Left cardiac atrium (tissue), 4 donors: ENCODE data around the gene YBEY. TPM values are rescaled to one million over a fixed set of nuclear protein-coding genes. Genes with fewer than 3 reads are reported as not detected.
"Not testable (repeated sequence)": the region's sequence is repeated elsewhere in the genome, so short reads cannot be mapped to it uniquely, and the experiment has no call there.

Experiments used
- ATAC-seq, 2 donors: fragments of 200-7000 bp; cut with Tn5 transposase; one replicate each; pipeline ENCODE4 v1.9.1; 2020; ENCODE audit warnings: mild to moderate bottlenecking in 2 of 2, moderate library complexity in 2 of 2
- DNase-seq: peaks from one replicate; pipeline ENCODE4 v3.0.0-alpha.2; 2020
- intact Hi-C, 2 donors: fragments of 100-400 bp; cut with DNase I; formaldehyde crosslinking; loops; one replicate each; pipeline versions ENCODE4 v1.14.1 to v1.15.1; 2022 to 2023
- total RNA-seq, 2 donors: library from RNA; stranded (reverse); fragmentation: NEBNext Ultra II Directional; extraction: Animal tissue kit (Norgen Biotek cat#: 25700); gene quantifications; one replicate each; pipeline ENCODE4 v1.2.1, GENCODE V29; 2021
- donor health status: DM: no; HTN: yes; CAD: no.
- donor health status: DM: no; HTN: yes; CAD: no; lungs with severe emphysema.
- donor health status: DM: yes; HTN: yes; CAD: no.
- donor health status: Dilated cardiomyopathy.

YBEY gene
- total RNA-seq, 2 donors from 2014 or later: 15.5 to 17.5 TPM

DNA sequence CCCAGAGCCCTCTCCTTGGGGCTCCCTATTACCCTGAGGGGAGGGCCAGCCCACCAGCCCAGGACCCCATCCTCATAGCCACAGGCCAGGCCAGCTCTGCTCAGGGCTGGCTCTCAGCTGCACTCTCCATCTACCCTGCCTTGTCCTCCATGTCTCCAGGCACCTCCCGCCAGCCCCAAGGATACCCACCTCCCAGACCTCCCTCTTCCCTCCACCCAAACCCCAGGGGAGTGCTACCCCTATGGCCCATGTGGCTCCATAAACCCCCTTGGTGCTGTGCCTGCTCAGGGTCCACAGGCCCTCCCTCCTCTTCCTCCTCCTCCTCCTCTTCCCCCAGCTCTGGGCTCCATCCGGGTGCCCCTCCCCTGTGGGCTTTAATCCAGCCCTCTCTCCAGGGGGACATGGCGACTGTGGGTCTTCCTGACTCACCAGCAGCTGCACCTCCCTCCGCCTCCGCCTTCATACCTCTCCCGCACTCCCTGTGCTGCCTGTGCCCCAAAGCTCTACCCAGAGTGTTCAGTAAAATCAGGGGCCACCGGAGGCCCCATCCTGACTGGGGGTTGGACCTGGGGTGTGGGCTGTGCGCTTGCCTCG lies 9.1 kb downstream of the YBEY start:
- DNase-seq (peak; percentile 41), ATAC-seq (peak in 1 of 2 donors; percentile 57)
- intact Hi-C loops: no loop called here

DNA sequence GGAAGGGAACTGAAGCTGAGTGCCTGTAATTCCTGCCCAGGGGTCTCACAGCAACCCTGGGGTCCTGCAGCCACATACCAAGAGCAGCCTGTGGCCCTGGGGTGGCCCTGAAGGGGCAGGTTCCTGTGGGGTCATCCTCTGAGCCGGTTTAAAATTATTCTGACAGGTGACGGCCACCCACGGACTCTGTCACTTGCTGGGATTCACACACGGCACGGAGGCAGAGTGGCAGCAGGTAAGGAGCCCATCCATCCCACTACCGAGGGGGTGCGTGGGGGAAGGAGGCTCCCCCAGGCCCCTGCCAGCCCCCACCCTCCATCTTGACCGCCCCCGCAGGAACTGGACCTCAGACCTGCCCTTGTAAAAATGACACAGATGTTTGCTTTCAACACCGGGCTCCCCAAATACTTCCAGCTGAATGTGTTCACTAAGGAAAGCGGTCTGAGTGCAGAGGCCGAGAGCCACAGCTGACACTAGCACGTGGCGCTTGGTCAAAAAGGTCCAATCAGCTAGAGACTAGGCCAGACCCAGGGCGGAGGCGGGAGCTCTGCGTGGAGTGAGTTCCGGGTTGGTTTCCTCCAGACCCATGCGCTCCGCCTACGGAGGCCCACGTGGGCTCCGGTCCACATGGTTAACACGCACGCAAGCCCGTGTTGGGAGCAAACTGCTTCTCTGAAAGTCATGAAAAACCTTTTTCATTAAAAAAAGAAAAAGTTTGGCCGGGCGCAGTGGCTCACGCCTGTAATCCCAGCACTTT lies 10.0 kb downstream of the YBEY start:
- ATAC-seq (peak; percentile 91 to 95), DNase-seq (peak; percentile 93)
- intact Hi-C loops: no loop called here

DNA sequence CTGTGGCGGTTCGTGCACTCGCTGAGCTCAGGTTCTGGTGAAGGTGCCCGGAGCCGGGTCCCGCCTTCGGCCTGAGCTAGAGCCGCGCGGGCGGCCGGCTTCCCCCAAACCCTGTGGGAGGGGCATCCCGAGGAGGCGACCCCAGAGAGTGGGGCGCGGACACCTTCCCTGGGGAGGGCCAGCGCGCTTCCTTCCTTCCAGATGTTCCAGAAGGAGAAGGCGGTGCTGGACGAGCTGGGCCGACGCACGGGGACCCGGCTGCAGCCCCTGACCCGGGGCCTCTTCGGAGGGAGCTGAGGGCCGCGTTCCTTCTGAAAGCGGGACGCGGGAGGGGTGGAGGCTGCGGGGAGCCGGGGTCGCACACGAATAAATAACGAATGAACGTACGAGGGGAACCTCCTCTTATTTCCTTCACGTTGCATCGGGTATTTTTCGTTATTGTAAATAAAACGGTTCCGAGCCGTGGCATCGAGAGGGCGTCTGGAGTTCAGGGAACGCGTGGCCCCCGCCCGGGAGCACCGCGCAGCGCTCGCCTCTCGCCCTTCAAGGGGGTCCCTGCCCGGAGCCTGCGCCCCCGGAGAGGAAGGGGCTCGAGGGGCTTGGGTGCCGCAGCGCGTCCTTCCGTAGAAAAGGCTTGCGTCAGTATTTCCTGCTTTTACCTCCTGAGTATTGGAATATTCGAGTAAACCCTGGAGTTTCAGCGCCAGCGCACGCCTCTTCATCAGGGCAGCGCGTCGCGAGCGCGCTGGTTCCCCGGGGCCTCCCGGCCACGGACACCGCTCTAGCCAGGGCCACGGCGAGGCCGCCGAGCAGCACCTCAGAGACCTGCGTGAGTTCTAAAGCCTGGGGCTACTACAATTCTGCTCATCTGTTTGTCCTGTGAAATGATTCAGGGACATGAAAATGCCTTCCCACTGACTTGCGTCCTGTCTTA lies 11.5 kb downstream of the YBEY start:
- intact Hi-C loops: loop anchor here in 1 of 2 donors (1.0 kb wide), 1 partner anchor 11 kb away; the partner anchor contains the start of gene YBEY
- ATAC-seq (peak; percentile 18 to 19), DNase-seq (peak; percentile 54)

DNA sequence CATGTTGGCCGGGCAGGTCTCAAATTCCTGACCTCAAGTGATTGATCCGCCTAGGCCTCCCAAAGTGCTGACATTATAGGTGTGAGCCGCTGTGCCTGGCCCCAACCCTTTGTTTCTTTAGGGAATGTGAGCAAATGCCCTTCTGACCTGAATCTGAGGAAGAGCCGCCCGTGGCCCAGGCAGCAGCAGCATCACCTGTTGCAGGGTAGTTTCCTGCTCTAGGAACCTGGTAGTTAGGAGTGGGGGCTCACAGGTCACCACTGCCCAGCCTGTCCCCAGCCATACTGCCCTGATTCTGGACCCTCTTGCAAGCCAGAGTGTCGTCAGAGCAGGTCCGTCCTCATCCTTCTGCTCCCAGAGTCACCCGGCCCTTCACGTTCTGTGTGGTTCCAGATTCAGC lies 13.0 kb downstream of the YBEY start:
- intact Hi-C loops: no loop called here
- DNase-seq (no peak), ATAC-seq (no peak)

DNA sequence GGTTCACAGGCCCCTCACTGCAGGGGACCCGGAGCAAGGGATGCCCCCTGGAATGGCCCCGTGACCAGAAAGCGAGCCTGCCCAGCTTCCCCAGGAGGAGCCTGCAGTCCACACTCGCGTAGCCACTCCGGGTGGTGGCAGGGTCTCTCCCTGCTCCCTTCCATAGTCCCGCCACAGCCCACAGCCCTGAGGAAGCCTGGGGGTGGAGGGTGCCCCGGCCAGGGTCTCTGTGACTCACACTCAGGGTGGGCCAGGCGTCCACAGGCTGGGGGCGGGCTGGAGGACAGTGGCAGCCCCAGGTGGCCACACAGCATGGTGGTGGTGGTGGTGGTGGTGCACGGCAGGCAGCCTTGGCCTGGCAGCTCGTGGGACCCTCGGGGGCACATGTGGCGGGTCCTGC lies 15.6 kb downstream of the YBEY start:
- intact Hi-C loops: no loop called here
- no peak for DNase-seq
- ATAC-seq: no peak

DNA sequence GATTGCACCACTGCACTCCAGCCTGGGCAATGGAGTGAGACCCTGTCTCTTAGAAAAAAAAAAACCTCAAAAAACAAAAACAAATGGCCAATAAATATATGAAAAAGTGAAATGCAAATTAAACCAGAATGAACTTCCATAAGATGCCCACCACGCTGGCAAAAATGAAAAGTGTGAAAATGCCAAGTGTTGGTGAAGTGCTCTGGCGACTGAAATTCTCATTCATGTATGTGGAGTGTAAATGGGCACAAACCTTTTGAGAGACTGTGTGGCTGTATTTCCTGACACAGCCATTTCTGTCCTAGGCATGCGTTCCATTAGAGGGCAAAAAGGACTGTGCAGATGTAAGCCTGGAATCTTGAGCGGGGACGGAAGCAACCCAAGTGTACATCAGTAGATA lies 18.3 kb downstream of the YBEY start:
- DNase-seq: no peak
- ATAC-seq: no peak

DNA sequence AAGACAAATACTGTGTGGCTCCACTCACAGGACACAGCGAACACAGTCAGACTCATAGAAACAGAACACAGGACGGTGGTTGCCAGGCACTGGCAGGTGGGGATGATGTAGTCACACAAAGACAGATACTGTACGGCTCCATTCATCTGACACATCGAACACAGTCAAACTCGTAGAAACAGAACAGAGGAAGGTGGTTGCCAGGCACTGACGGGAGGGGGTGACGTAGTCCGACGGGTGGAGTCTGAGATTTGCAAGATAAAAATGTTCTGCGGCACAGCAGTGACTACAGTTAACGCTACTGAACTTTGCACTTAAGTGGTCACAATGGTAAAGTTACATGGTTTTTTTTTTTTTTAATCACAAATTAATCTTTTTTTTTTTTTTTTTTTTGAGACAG lies 18.8 kb downstream of the YBEY start:
- intact Hi-C loops: no loop called here
- DNase-seq (no peak), ATAC-seq (no peak)

More for the DNA sequence above, 18.3 kb downstream of the YBEY start:
- intact Hi-C loops: no loop called here

DNA sequence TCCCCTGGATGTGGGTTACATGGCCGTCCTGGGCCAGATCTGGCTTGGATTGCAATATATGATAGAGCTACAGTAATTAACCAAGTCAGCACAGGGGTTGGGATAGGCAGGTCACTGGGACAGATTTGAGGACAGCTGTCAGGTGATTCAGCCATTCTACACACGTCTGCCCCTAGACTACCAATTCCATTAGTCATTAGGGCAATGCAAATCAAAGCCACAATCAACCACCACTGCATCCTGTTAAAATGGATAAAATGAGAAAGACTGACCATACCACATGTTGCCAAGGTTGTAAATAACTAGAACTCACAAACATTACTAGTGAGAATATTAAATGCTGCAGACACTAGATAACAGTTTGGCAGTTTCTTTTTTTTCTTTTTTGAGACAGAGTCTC lies 21.5 kb downstream of the YBEY start:
- ATAC-seq: no peak
- intact Hi-C loops: no loop called here
- no peak for DNase-seq

DNA sequence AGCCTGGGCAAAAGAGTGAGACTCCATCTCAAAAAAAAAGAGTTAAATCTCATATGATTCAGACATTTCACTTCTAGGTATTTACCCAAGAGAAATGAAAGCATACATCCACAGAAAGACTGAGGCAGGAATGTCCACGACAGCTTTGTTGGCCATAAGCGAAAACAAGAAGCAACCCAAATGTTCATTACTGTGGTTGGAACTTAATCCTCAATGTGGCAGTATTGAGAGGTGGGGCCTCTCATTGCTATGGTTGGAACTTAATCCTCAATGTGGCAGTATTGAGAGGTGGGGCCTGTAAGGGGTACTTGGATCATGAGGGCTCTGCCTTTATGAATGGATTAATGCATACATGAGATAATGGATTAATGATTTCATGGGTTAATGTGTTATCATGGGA lies 22.3 kb downstream of the YBEY start:
- intact Hi-C loops: no loop called here
- ATAC-seq (no peak), DNase-seq (no peak)

DNA sequence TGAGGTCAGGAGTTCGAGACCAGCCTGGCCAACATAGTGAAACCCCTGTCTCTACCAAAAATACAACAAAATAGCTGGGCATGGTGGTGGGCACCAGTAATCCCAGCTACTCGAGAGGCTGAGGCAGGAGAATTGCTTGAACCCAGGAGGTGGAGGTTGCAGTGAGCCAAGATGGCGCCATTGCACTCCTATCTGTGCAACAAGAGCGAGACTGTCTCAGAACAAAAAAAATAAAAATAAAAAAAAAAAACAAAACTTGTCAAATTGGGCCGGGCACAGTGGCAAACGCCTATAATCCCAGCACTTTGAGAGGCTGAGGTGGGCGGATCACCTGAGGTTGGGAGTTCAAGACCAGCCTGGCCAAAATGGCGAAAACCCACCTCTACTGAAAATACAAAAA lies 24.1 kb downstream of the YBEY start:
- intact Hi-C loops, ATAC-seq, DNase-seq: not testable (repeated sequence)

DNA sequence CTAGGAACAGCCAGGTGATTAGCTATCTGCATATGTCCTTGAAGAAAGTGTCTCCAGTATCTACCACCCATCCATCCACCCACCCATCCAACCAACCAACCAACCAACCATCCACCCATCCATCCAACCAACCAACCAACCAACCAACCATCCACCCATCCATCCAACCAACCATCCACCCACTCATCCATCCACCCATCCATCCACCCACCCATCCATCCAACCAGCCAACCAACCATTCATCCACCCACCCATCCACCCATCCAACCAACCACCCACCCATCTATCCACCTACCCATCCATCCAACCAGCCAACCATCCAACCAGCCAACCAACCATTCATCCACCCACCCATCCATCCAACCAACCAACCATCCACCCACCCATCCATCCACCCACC lies 25.4 kb downstream of the YBEY start:
- ATAC-seq: no peak

DNA sequence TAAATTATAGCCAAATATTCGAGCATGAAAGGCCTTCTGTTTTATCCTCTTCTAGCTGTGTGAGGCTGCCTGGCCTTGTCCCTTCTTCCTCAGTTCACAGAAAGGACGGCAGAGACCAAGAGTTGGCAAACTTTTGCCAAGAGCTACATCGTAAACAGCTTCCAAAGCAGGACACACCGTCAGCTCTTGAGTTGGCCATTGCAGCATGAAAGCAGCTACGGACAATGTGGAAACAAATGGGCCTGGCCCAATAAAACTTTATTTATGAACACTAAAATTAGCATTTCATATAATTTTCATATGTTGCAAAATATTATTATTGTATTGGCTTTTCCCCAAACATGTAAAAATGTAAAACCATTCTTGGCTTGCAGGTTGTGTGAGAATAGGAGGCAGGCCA lies 26.8 kb downstream of the YBEY start:
- intact Hi-C loops: no loop called here
- no peak for DNase-seq

More for the DNA sequence above, 25.4 kb downstream of the YBEY start:
- DNase-seq: no peak
- intact Hi-C loops: no loop called here

DNA sequence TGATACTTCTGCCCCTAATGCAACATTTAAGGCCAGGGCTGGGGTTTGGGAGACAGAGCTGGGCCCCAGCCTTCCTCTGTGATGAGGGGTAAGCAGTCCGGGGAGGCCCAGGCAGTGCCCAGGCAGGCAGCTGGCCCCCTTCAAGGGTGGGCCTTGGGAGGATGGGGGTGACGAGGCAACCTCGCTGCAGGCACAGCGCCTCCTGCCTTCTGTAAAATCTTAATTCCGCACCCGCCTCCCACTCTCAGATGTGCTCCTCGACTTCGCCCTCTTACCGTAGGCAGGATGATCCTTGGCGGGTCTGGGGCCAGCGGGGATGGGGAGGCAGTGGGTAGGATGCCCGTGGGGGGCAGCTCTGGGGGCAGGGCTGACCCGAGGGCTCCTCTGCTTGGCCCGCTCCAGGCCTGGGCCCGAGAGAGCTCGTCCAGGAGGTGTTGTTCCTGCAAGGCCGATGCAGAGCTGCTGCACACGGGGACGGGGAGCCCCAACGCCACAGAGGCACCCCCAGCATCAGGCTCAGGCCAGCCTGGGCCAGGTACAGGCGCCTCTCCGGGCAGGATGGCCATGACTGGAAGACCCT lies 28.4 kb downstream of the YBEY start:
- intact Hi-C loops: no loop called here
- ATAC-seq: no peak
- no peak for DNase-seq

More for the DNA sequence above, 26.8 kb downstream of the YBEY start:
- no peak for ATAC-seq

DNA sequence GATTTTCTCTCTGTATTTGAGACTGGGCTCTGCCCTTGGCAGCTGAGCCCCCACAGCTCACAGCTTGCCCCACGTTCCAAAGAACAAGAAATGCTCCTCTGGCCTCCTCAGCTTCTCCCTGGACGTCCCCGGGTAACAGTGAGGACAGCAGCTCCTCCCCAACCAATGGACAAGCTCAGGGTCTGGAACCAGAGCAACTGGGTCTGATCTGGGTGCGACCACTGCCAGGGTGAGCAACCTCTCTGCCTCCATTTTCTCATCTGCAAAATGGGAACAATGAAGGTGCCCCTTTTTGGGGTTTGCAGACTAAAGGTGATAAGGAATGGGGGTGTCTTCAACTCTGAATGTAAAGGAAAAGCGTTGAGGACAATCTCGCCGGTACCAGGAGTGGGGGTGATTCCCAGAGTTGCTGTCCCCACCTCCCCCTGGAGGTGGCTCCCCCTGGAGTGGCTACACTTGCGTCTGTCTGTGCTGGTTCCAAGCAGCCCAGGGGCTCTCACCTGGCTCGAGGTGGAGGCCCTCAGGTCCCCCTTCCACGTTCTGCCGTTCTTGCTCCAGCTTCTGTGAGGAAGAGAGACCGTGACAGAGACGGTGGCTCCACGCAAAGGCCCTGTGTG lies 30.7 kb downstream of the YBEY start:
- no peak for ATAC-seq
- intact Hi-C loops: no loop called here

DNA sequence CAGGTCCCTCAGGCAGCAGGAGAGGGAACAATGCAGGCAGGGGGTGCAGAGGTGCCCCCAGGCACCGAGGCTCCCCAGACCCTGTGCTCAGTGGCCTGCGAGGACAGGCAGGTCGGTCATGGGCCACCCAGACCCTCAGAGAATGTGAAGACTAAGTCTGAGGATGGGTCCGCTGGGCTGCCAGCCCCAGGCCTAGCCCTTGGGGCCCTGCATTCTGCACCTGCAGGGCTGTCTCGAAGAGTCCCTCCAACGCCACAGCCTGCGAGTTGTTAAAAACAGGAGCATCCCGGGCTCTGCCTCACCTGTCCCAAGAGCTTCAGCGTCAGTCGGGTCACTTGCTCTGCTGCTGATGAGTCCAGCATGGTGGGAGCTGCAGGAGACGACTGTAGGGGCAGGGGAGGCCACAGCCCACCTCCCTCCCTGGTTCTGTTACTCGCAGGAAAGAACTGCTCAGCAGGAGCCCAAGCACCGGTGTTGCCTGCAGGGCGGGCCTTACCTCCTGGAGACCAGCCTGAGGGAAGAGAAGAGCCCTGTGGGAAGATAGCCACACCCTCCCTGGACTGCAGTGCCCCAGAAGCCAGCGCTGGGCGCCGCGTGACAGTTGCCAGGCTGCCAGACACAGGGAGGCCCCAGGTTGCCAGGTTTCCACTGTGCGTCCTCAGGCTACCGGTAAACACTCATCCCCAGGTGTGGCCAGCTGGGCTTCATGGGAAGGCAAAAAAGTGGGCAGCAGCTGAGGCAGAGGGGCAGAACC lies 31.7 kb downstream of the YBEY start:
- peak; percentile 48 for DNase-seq
- peak in 1 of 2 donors; percentile 38 for ATAC-seq
- intact Hi-C loops: no loop called here

More for the DNA sequence above, 30.7 kb downstream of the YBEY start:
- DNase-seq: no peak

DNA sequence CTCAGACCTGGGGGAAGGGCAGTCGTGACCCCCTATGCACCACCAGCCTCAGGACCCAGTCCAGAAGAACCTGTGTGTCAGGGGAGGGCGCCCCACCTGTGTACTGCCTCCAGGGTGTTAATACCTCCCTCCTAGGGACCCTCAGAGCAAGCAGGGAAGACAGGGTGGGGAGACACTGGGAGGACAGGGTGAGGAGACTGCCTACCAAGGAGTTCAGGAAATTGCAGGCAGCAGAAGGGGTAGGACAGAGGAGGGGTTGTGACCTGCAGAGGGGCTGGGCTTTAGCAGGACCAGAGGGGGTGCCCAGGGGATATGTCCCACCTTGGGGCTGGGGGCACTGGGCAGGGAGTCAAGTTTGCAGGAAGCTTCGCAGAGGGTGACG lies 32.3 kb downstream of the YBEY start:
- intact Hi-C loops: no loop called here

DNA sequence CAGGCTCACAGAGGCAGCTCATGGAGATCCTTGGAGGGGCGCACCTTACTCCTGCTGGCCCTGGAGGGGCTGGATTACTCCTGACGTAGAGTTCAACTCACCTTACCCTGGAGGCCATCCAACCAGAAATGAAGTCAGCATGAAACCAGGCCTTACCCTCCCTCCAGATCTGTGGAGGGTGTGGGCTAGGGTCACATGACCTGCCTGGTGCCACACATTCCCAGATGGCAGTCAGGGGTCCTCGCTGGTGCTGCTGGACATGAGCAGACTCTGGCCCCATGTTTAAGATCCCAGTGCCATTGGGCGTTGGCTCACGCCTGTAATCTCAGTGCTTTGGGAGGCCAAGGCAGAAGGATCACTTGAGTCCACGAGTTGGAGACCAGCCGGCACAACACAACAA lies 33.0 kb downstream of the YBEY start:
- ATAC-seq (no peak), DNase-seq (no peak)
- intact Hi-C loops: no loop called here

More for the DNA sequence above, 32.3 kb downstream of the YBEY start:
- no peak for ATAC-seq
- DNase-seq: no peak

DNA sequence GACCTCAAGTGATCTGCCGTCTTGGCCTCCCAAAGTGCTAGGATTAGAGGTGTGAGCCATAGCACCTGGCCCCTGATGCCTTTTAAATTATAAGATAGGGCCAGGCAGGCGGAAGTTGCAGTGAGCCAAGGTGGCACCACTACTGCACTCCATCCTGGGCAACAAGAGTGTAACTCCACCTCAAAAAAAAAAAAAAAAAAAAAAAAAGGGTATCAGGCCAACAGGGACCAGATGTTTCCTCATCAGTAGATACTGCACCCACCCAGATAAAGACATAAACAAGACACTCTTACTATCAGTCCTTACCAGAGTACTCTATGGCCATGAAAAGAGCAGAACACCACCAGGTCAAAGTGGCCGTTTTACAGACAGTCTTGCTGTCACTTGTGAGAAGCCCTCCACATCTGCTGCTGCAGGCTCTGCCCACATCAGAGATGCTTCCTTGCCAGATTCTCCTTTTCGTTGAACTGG lies 34.2 kb downstream of the YBEY start:
- no peak for DNase-seq
- intact Hi-C loops: no loop called here
- no peak for ATAC-seq
